Stimulated activated CD8-positive, alpha-beta memory T cell treated with anti-CD3 and anti-CD28 coated beads, Interleukin-4, amount 100 ng/mL, for 4 hours (primary cell): ENCODE measurements around the gene HNRNPD.
"Not testable (repeated sequence)": the region's sequence is repeated elsewhere in the genome, so short reads cannot be mapped to it uniquely, and the experiment has no call there.

Experiments used
- DNase-seq, 2 donors: peaks; one replicate each; pipeline ENCODE4 v3.0.0-alpha.2; 2020; ENCODE audit warnings: low read depth in 2 of 2, low spot score in 1 of 2

HNRNPD gene

GRCh38 chr4:82373816-82374625 lies at the start of gene HNRNPD:
Gene HNRNPD (minus strand): TSS chr4:82373991. CDS start chr4:82373678, 313 bp downstream.
- DNase-seq: peak; percentile 78 to 89

- DNase-seq: no peak
Observed at GRCh38 chr4:82422616-82423015, 48.8 kb upstream of the HNRNPD start.

GRCh38 chr4:82421796-82422560 lies 48.2 kb upstream of the HNRNPD start:
- DNase-seq: no peak

GRCh38 chr4:82419451-82419850 lies 45.7 kb upstream of the HNRNPD start:
- DNase-seq: no peak

- no peak for DNase-seq
Observed at GRCh38 chr4:82415922-82416365, 42.2 kb upstream of the HNRNPD start.

GRCh38 chr4:82415061-82415460 lies 41.3 kb upstream of the HNRNPD start:
- DNase-seq: not testable (repeated sequence)

- no peak for DNase-seq
Observed at GRCh38 chr4:82403725-82404124, 29.9 kb upstream of the HNRNPD start.

- DNase-seq: no peak
Observed at GRCh38 chr4:82402196-82402775, 28.5 kb upstream of the HNRNPD start.

- DNase-seq: no peak
Observed at GRCh38 chr4:82401600-82401999, 27.8 kb upstream of the HNRNPD start.

GRCh38 chr4:82398263-82398662 lies 24.5 kb upstream of the HNRNPD start:
- no peak for DNase-seq

GRCh38 chr4:82397527-82397926 lies 23.7 kb upstream of the HNRNPD start:
- no peak for DNase-seq

GRCh38 chr4:82394896-82395295 lies 21.1 kb upstream of the HNRNPD start:
- no peak for DNase-seq

- DNase-seq: not testable (repeated sequence)
Observed at GRCh38 chr4:82390061-82390460, 16.3 kb upstream of the HNRNPD start.

- DNase-seq: no peak
Observed at GRCh38 chr4:82388405-82388804, 14.6 kb upstream of the HNRNPD start.

- not testable (repeated sequence) for DNase-seq
Observed at GRCh38 chr4:82386312-82386711, 12.5 kb upstream of the HNRNPD start.

- no peak for DNase-seq
Observed at GRCh38 chr4:82382751-82383150, 9.0 kb upstream of the HNRNPD start.

GRCh38 chr4:82381661-82382296 lies 8.0 kb upstream of the HNRNPD start:
- no peak for DNase-seq

- DNase-seq: no peak
Observed at GRCh38 chr4:82381235-82381634, 7.4 kb upstream of the HNRNPD start.

- DNase-seq: no peak
Observed at GRCh38 chr4:82380831-82381230, 7.0 kb upstream of the HNRNPD start.

- no peak for DNase-seq
Observed at GRCh38 chr4:82380344-82380743, 6.6 kb upstream of the HNRNPD start.

- no peak for DNase-seq
Observed at GRCh38 chr4:82376109-82376508, 2.3 kb upstream of the HNRNPD start.

GRCh38 chr4:82373486-82373815 lies 340 bp downstream of the HNRNPD start:
- DNase-seq: no peak
